Measurements from ENCODE around the gene BARX2.

DNA sequence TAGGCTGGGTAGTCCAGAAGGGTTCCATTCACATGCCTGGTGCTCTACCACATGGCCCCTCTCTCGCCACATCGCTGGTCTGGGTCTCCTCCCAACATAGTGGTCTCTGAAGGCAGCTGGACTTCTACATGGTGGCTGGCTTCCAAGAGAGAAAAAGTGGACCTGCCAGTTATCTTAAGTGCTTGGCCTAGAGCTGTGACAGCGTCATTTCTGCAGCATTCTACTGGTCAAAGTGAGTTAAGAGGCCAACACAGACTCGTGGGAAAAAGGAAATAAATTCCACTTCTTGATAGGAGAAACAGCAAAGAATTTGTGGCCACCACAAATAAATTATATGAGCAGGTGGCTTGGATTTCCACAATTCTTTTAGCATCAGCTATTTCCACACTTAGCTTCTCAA lies 21.0 kb upstream of the BARX2 start:
- TF ChIP-seq POLR2A (IDR thresholded peaks at IDR 0.05; ENCODE audit: low read depth, low read length) (no peak), POLR2AphosphoS5 (IDR thresholded peaks at IDR 0.05; ENCODE audit: low read depth, low read length) (no peak)

Data from GM12891 (cell line).